GM23338 (cell line): ENCODE data around the gene CBFA2T2. TPM values are rescaled to one million over a fixed set of nuclear protein-coding genes. Genes with fewer than 3 reads are reported as not detected.
A peak's percentile ranks its signal among the peaks of the same experiment; 100 is the strongest.

Experiments
- ATAC-seq: fragments of 200-7000 bp; cut with Tn5 transposase; 3 replicates; pipeline ENCODE4 v1.9.1; 2020
- DNase-seq: peaks from one replicate; pipeline ENCODE4 v3.0.0-alpha.2; 2015; ENCODE audit warnings: low spot score
- H2AFZ ChIP-seq: fragments of 200-600 bp; sonication (generic); 2 replicates; pipeline ENCODE4 v1.8.0; 2016; ENCODE audit warnings: antibody characterized with exemption, mild to moderate bottlenecking, moderate library complexity
- H3F3A ChIP-seq: fragments of 200-600 bp; sonication (generic); replicated peaks from 2 replicates; pipeline ENCODE4 v1.8.0; 2017; ENCODE audit warnings: antibody characterized with exemption, mixed run types, low read depth
- H3K27ac ChIP-seq: fragments of 200-600 bp; sonication (generic); 2 replicates; pipeline ENCODE4 v1.6.1; 2016; ENCODE audit warnings: low read depth
- H3K27me3 ChIP-seq: fragments of 200-600 bp; sonication (generic); 2 replicates; pipeline ENCODE4 v1.8.0; 2016; ENCODE audit warnings: mild to moderate bottlenecking, mixed run types, moderate library complexity; ENCODE audit not compliant: insufficient read depth
- H3K36me3 ChIP-seq: fragments of 200-600 bp; sonication (generic); 2 replicates; pipeline ENCODE4 v1.8.0; 2016; ENCODE audit warnings: mild to moderate bottlenecking; ENCODE audit not compliant: insufficient read depth
- H3K4me1 ChIP-seq: fragments of 200-600 bp; sonication (generic); 2 replicates; pipeline ENCODE4 v1.8.0; 2016; ENCODE audit warnings: mild to moderate bottlenecking, moderate library complexity; ENCODE audit not compliant: insufficient read depth
- H3K4me2 ChIP-seq: fragments of 200-600 bp; sonication (generic); 2 replicates; pipeline ENCODE4 v1.7.1; 2017; ENCODE audit warnings: mixed run types
- H3K4me3 ChIP-seq: fragments of 200-600 bp; sonication (generic); 2 replicates; pipeline ENCODE4 v1.6.1; 2016; ENCODE audit warnings: mixed run types
- H3K79me2 ChIP-seq: fragments of 200-600 bp; sonication (generic); replicated peaks from 2 replicates; pipeline ENCODE4 v1.8.0; 2017; ENCODE audit warnings: mild to moderate bottlenecking; ENCODE audit not compliant: insufficient read depth
- H3K9me2 ChIP-seq: fragments of 200-600 bp; sonication (generic); 2 replicates; pipeline ENCODE4 v1.8.0; 2017; ENCODE audit not compliant: insufficient read depth
- H4K20me1 ChIP-seq: fragments of 200-600 bp; sonication (generic); replicated peaks from 2 replicates; pipeline ENCODE4 v1.8.0; 2017; ENCODE audit warnings: mild to moderate bottlenecking; ENCODE audit not compliant: insufficient read depth
- H3K27ac Mint-ChIP-seq: 2 replicates; pipeline ENCODE4 v1.8.0; 2020; ENCODE audit warnings: inconsistent platforms, mild to moderate bottlenecking, moderate library complexity, mixed read lengths
- H3K27me3 Mint-ChIP-seq: 3 replicates; pipeline ENCODE4 v1.8.0; 2022; ENCODE audit warnings: low read depth, mild to moderate bottlenecking, moderate library complexity, mixed read lengths, inconsistent platforms; ENCODE audit not compliant: insufficient read depth, poor library complexity
- H3K36me3 Mint-ChIP-seq: 3 replicates; pipeline ENCODE4 v1.8.0; 2021; ENCODE audit warnings: low read depth, mild to moderate bottlenecking, inconsistent platforms, moderate library complexity, mixed read lengths
- H3K4me1 Mint-ChIP-seq: 3 replicates; pipeline ENCODE4 v1.8.0; 2020; ENCODE audit warnings: mild to moderate bottlenecking, inconsistent platforms, mixed read lengths
- H3K4me3 Mint-ChIP-seq: 3 replicates; pipeline ENCODE4 v1.8.0; 2021; ENCODE audit warnings: moderate library complexity, mild to moderate bottlenecking, inconsistent platforms, mixed read lengths
- H3K9me3 Mint-ChIP-seq: 3 replicates; pipeline ENCODE4 v1.8.0; 2020; ENCODE audit warnings: moderate library complexity, mild to moderate bottlenecking, inconsistent platforms, mixed read lengths
- CTCF ChIP-seq, 2 experiments: fragments of 200-600 bp in 1 of 2; sonication (generic) in 1 of 2; conservative IDR thresholded peaks; 2 replicates each; pipeline versions ENCODE4 v1.5.1 to v1.6.1; 2016 to 2017; ENCODE audit warnings: antibody characterized with exemption in 2 of 2, low read depth in 2 of 2, mild to moderate bottlenecking in 2 of 2, moderate library complexity in 1 of 2
- EZH2 ChIP-seq: fragments of 200-600 bp; sonication (generic); IDR thresholded peaks from one replicate; pipeline ENCODE4 v1.8.0; 2017; ENCODE audit warnings: antibody characterized with exemption, mild to moderate bottlenecking, low read depth; ENCODE audit not compliant: unreplicated experiment
- EZH2phosphoT487 ChIP-seq: fragments of 200-600 bp; sonication (generic); IDR thresholded peaks from one replicate; pipeline ENCODE4 v1.8.1; 2018; ENCODE audit warnings: antibody characterized with exemption; ENCODE audit not compliant: unreplicated experiment
- JUNB ChIP-seq: IDR thresholded peaks from one replicate; pipeline ENCODE4 v1.6.1; 2016; ENCODE audit warnings: antibody characterized with exemption; ENCODE audit not compliant: unreplicated experiment
- POLR2AphosphoS5 ChIP-seq: IDR thresholded peaks from 2 replicates; pipeline ENCODE4 v1.6.1; 2016; ENCODE audit warnings: antibody characterized with exemption, low read depth
- REST ChIP-seq: IDR thresholded peaks from one replicate; pipeline ENCODE4 v1.6.1; 2018; ENCODE audit warnings: antibody characterized with exemption; ENCODE audit not compliant: unreplicated experiment
- STAT1 ChIP-seq: IDR thresholded peaks from one replicate; pipeline ENCODE4 v1.6.1; 2016; ENCODE audit warnings: antibody characterized with exemption; ENCODE audit not compliant: unreplicated experiment
- polyA plus RNA-seq: library from polyadenylated mRNA; unstranded; fragments of >200 nt; fragmentation: Nextera tagmentation; extraction: Ambion mirVana; gene quantifications from 2 replicates; pipeline ENCODE4 v1.2.1, GENCODE V29; 2016
- total RNA-seq: library from RNA; depleted of rRNA; stranded (reverse); fragments of >200 nt; shearing (Covaris generic); gene quantifications from 2 replicates; pipeline ENCODE4 v1.2.3, GENCODE V29; 2014

Gene CBFA2T2
- total and polyA plus RNA-seq, 2 experiments from 2014 or later: 12.7 to 15.8 TPM

- Histone ChIP-seq H3K9me2 (no peaks in the 10 kb centered on the region), H3K4me1 (no peaks in the 10 kb centered on the region), H3K79me2 (no peaks in the 10 kb centered on the region), H2AFZ (no peak overlapping the region), H3F3A (no peaks in the 10 kb centered on the region), H3K4me3 (no peak overlapping the region), H3K27ac (no peak overlapping the region), H3K4me2 (no peak overlapping the region), H4K20me1 (no peaks in the 10 kb centered on the region), H3K27me3 (no peaks in the 10 kb centered on the region), H3K36me3 (no peaks in the 10 kb centered on the region)
- H3K4me3 Mint-ChIP-seq: no peak overlapping the region
- ATAC-seq (no peak), DNase-seq (no peak)
- peaks cover 8% of the 10 kb centered on the region for H3K4me1 Mint-ChIP-seq
- no peaks in the 10 kb centered on the region for H3K27me3 Mint-ChIP-seq
- H3K27ac Mint-ChIP-seq: no peak overlapping the region
- TF ChIP-seq CTCF (conservative IDR thresholded peaks at IDR 0.05; ENCODE audit: low read depth in 2 of 2) (no peak), JUNB (no peak), EZH2 (no peak), EZH2phosphoT487 (no peak), STAT1 (no peak)
- H3K36me3 Mint-ChIP-seq: peaks cover 14% of the 10 kb centered on the region
- H3K9me3 Mint-ChIP-seq: no peaks in the 10 kb centered on the region; the same call in 2 of the 3 replicates
Measured at GRCh38 chr20:33553516-33553915, 63.6 kb downstream of the CBFA2T2 start.

GRCh38 chr20:33554914-33555420 lies 65.1 kb downstream of the CBFA2T2 start:
- Histone ChIP-seq H2AFZ (no peak overlapping the region), H3K27ac (0 out of 2 replicates have a peak overlapping the region, but pooled peaks have one; percentile 0), H3K4me3 (no peak overlapping the region), H3K79me2 (no peaks in the 10 kb centered on the region), H3K9me2 (no peaks in the 10 kb centered on the region), H3K36me3 (no peaks in the 10 kb centered on the region), H3F3A (no peaks in the 10 kb centered on the region), H3K4me2 (no peak overlapping the region), H3K27me3 (no peaks in the 10 kb centered on the region), H4K20me1 (no peaks in the 10 kb centered on the region), H3K4me1 (no peaks in the 10 kb centered on the region)
- peak; percentile 84 for DNase-seq
- Mint-ChIP-seq H3K27ac (no peak overlapping the region), H3K36me3 (peaks cover 14% of the 10 kb centered on the region), H3K4me1 (peaks cover 8% of the 10 kb centered on the region), H3K4me3 (no peak overlapping the region), H3K9me3 (no peaks in the 10 kb centered on the region; the same call in 2 of the 3 replicates), H3K27me3 (no peaks in the 10 kb centered on the region)
- peak; percentile 98 for ATAC-seq
- TF ChIP-seq POLR2AphosphoS5 (no peak), REST (no peak), STAT1 (no peak), CTCF (conservative IDR thresholded peaks at IDR 0.05; ENCODE audit: low read depth in 2 of 2) (no peak)
